ENCODE data around the gene CD84.
"Not testable (repeated sequence)": the region's sequence is repeated elsewhere in the genome, so short reads cannot be mapped to it uniquely, and the experiment has no call there.

CD84 gene

GRCh38 chr1:160539990-160540858 lies 39.1 kb downstream of the CD84 start:
- no peak for DNase-seq

GRCh38 chr1:160539684-160539989 lies 39.7 kb downstream of the CD84 start:
- DNase-seq: no peak

GRCh38 chr1:160538985-160539651 lies 40.2 kb downstream of the CD84 start:
- no peak for DNase-seq

- DNase-seq: no peak
Measured at GRCh38 chr1:160537714-160538665, 41.3 kb downstream of the CD84 start.

- DNase-seq: no peak
Measured at GRCh38 chr1:160534823-160535605, 44.3 kb downstream of the CD84 start.

- DNase-seq: not testable (repeated sequence)
Measured at GRCh38 chr1:160532557-160532813, 46.8 kb downstream of the CD84 start.

- DNase-seq: not testable (repeated sequence)
Measured at GRCh38 chr1:160531809-160532556, 47.3 kb downstream of the CD84 start.

GRCh38 chr1:160529401-160529952 lies 49.8 kb downstream of the CD84 start:
- DNase-seq: not testable (repeated sequence)

- not testable (repeated sequence) for DNase-seq
Measured at GRCh38 chr1:160523789-160524188, 55.5 kb downstream of the CD84 start.

- no peak for DNase-seq
Measured at GRCh38 chr1:160522622-160523345, 56.5 kb downstream of the CD84 start, which contains the start of gene SLAMF6. Gene SLAMF6 (minus strand): TSS chr1:160523255. CDS start chr1:160523192, 63 bp downstream.

- DNase-seq: no peak
Measured at GRCh38 chr1:160522136-160522535, 57.2 kb downstream of the CD84 start.

- DNase-seq: no peak
Measured at GRCh38 chr1:160521554-160521953, 57.7 kb downstream of the CD84 start.

- DNase-seq: no peak
Measured at GRCh38 chr1:160520999-160521398, 58.3 kb downstream of the CD84 start.

- no peak for DNase-seq
Measured at GRCh38 chr1:160520582-160520981, 58.7 kb downstream of the CD84 start.

GRCh38 chr1:160519642-160520435 lies 59.5 kb downstream of the CD84 start:
- no peak for DNase-seq

- not testable (repeated sequence) for DNase-seq
Measured at GRCh38 chr1:160517519-160517918, 61.8 kb downstream of the CD84 start.

- not testable (repeated sequence) for DNase-seq
Measured at GRCh38 chr1:160515908-160516307, 63.4 kb downstream of the CD84 start.

GRCh38 chr1:160504651-160505050 lies 74.6 kb downstream of the CD84 start:
- DNase-seq: no peak

- DNase-seq: no peak
Measured at GRCh38 chr1:160503087-160503486, 76.2 kb downstream of the CD84 start.
